ENCODE results near the gene SDK2. TPM values are rescaled to one million over a fixed set of nuclear protein-coding genes. Genes with fewer than 3 reads are reported as not detected.

SDK2 gene
- total and polyA plus RNA-seq, 2 of the 8 experiments (the other 6 are each of a cell fraction or from before 2014, with no cell fraction given), result 3.9 to 4.1 TPM

- TF ChIP-seq EGR1 (IDR thresholded peaks at IDR 0.05; ENCODE audit: borderline replicate concordance, low read depth, low read length) (no peak), KDM1A (IDR thresholded peaks at IDR 0.05; ENCODE audit: borderline replicate concordance, low read length) (no peak), E2F6 (IDR thresholded peaks at IDR 0.05) (no peak), POU5F1 (IDR thresholded peaks at IDR 0.05; ENCODE audit: low read depth, low read length) (no peak), TBP (IDR thresholded peaks at IDR 0.05; ENCODE audit: low read depth, low read length) (no peak)
Measured at GRCh38 chr17:73351764-73352163, 292.5 kb downstream of the SDK2 start (continued).
